Brain pericyte (primary cell): ENCODE measurements around the gene SUSD3.
A peak's percentile ranks its signal among the peaks of the same experiment; 100 is the strongest.
"Not testable (repeated sequence)": the region's sequence is repeated elsewhere in the genome, so short reads cannot be mapped to it uniquely, and the experiment has no call there.

Experiments
- DNase-seq: peaks from one replicate; pipeline ENCODE4 v3.0.0-alpha.2; 2012; ENCODE audit warnings: low read depth, low spot score

The SUSD3 gene

GRCh38 chr9:93058355-93059010 lies at the start of gene SUSD3:
SUSD3 (plus strand) TSS chr9:93058701; CDS start chr9:93058743, 42 bp downstream.
- DNase-seq: no peak

GRCh38 chr9:93009337-93010015 lies 49.0 kb upstream of the SUSD3 start:
- DNase-seq: no peak

GRCh38 chr9:93010056-93010455 lies 48.4 kb upstream of the SUSD3 start:
- no peak for DNase-seq

DNA sequence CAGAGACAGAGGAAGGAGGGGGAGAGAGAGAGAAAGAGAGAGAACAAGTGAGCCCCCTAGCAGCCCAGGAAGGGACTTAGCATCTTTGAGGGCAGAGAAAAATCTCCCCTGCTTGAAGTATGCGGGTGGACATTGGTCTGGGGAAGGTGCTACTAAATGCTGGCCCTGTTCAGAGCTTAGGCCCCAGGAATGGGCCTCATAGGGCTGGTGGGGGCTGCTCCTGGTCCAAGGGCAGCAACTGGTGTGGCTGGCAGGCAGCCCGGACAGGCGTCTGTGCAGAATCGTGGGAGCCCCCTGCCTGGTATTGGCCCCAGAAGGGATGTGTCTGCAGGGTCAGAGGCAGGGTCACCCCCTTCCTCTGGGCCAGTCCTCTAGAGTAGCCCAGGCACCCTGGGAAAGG lies 47.8 kb upstream of the SUSD3 start:
- DNase-seq: no peak

- no peak for DNase-seq
Observed at GRCh38 chr9:93011114-93011513, 47.4 kb upstream of the SUSD3 start.

GRCh38 chr9:93012963-93013855 lies 45.3 kb upstream of the SUSD3 start:
- no peak for DNase-seq

DNA sequence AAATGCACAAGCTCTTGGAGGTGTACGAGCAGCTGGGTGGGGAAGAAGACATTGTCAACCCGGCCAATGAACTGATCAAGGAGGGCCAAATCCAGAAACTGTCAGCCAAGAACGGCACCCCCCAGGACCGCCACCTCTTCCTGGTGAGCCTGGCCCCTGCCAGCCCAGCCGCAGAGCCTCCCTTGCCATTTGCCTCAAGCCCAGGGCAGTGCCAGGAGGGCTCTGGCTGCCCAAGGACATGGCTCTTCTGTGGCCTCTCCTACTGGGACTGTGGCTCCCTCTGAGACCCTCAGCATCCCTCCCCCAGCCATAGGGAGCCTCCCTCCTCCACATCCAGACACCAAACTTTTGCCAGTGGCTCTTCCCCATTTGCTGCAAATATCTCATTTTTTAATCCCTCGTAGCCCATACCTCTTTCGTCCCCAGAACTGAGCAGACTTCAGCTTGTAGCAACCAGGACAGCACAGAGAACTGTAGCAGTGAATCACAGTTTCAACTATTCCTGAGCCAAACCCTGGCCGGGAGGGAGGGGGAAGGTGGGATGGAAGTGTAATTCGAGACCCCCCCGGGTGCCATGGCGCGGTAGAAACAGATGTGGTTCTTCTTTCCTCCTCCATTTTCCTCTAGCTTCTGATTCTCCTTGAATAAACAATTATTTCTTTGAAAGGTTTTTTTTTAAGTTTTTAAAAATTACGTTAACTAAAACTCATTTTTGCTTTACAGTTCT lies 44.5 kb upstream of the SUSD3 start:
- DNase-seq: no peak

DNA sequence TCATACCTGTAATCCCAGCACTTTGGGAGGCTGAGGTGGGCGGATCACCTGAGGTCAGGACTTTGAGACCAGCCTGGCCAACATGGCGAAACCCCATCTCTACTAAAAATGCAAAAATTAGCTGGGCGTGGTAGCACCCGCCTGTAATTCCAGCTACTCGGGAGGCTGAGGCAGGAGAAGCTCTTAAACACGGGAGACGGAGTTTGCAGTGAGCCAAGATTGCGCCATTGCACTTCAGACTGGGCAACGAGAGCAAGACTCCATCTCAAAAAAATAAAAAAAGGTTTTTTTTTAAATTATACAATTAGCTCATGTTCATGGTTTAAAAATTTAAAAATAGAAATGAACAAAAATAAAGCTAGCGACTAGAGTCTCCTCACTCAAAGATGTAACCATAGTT lies 43.3 kb upstream of the SUSD3 start:
- not testable (repeated sequence) for DNase-seq

DNA sequence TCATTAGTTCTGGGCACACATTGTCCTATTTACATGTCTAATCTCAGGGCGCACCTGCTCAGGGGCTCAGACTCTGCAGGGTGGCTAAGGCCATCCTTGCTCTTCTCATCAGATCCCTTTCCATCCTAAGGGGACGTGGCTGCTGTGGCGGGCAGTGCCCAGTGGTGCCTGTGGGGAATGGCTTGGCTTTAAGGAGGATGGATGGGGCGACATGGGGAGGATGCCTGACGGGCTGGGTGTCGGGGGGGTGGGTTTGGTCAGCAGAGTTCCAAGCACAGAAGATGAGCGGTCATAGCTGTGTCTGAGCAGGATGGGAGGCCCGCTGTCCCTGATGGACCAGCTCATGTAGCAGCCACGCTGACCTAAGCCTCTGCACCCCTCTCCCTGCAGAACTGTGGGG lies 40.9 kb upstream of the SUSD3 start:
- no peak for DNase-seq

DNA sequence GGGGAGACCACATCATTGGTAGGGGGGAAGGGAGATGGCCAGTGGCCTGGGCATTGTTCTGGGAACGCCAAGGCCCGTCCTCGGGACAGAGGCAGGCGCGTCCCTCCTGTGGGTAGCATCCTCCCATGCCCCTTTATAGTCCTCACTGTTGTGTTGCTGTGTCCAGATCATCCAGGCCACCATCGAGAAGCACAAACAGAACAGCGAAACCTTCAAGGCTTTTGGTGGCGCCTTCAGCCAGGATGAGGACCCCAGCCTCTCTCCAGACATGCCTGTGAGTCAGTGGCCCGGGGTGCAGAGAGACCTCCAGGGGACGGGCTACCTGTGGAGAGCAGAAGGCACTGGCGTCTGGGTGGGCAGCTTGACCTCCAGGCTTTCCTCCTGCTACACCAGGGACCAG lies 38.4 kb upstream of the SUSD3 start:
- no peak for DNase-seq

GRCh38 chr9:93020771-93021670 lies 37.5 kb upstream of the SUSD3 start:
- peak; percentile 13 for DNase-seq

DNA sequence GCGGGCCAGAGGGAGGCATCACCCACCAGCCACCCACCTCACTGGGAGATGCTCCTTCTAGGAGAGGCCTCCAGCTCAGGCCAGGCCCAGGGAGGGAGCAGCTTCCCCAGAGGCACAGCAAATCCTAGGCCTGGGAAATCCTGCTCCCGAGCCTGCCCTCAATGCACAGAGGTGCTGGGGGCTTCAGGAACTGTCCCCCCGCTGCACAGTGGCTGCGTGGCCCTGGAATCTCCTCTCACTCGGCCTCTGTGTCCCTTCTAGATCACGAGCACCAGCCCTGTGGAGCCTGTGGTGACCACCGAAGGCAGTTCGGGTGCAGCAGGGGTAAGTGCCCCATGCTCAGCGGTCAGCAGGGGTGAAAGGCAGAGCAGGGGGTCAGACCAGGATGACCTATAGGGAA lies 36.4 kb upstream of the SUSD3 start:
- no peak for DNase-seq

DNA sequence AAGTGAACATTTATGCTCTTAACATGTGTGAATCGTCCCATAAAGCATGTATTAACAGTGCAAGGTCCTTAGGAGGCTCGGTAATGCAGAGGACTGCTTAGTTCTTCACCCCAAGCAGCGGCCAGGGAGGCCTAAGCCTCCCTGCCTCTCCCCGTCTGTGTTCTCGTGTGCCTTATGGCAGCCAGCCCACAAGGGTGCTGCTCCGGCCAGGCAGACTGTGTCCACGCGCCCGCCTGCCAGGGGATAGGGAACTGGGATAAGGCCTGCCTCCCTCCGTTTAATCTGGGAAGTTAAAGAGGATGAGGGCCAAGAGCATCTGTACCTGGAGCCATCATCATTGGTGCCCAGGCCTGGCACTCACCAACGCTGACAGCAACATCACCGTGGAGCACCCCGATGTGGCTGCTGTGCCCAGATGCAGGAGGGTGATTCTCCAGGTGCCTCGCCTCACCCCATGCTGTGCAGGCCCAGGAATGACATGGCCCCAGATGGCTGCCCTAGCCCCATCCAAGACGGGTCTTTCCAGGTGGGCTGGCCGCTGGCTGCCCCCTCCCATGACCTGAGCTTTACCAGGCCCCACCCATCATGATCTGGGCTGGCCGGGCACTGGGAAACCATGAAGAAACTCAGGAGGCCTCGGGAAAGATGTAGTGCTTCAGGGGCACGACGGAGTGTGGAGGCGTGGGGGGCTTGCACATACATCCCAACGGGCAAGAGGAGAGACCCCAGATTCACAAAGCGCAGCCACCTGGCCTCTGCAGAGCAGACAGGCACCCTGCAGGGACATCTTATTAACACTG lies 35.6 kb upstream of the SUSD3 start:
- no peak for DNase-seq

- DNase-seq: no peak
Observed at GRCh38 chr9:93023521-93023815, 35.0 kb upstream of the SUSD3 start.

DNA sequence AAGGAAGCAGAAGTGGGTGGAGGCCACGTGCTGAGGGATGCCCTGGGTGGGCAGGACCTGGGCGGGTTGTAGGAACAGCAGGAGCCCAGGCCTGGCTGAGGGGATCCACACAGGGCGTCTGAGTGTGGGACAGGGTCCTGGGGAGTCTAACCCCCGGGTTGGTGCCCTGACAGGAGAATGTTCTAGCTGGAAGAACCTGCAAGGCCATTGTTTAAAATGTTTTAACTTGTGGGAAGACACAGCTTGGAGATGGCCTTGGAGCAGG lies 33.9 kb upstream of the SUSD3 start:
- no peak for DNase-seq

DNA sequence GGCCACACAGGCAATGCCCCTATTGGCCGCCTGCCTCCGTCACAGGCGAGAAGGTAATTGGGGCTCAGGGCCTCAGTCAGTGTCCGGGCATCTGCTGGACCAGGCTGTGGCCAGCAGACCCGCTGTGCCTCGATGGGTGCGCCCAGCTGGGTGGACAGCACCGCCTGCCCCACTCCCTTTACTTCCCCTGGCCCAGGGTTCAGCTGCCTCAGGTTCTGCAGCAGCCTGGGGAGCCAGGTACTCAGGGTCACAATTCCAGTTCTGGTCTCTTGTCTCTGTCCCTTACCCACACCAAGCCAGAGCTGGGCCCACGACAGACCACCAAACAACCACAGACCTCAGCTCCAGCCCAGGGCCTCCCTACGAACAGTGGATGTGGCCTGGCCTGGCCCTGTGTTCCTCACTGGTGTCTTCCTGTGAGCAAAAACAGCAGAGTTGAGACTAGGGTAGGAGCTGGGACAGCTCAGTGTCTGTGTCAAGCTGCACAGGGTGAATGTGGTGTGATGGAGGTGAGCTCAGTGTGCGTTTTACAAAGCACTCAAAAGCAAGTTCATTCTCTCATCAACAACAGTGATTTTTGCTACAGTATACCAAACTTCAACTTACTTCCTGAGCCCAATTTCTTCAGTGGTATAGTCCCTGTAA lies 33.4 kb upstream of the SUSD3 start:
- no peak for DNase-seq

- DNase-seq: no peak
Observed at GRCh38 chr9:93025736-93026135, 32.8 kb upstream of the SUSD3 start.

DNA sequence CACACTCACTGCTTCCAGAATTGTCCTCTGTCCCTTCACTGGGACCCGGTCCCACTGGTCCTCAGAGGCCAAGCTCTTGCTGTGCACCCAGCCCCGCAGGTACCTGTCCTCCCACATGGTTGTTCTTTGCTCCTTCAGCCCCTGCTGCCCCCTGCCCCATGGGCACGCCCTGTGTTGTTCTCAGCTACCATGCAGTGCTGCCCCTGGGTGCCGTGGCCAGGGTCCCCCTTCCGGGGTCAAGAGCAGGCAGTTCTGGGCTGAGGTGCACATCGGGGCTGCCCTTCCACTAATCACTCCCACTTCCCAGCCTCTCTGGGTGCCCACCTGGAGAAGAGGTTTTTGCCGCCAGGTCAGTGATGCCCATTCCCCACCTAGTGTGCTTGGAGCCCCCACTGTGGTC lies 31.9 kb upstream of the SUSD3 start:
- no peak for DNase-seq

GRCh38 chr9:93027750-93028149 lies 30.8 kb upstream of the SUSD3 start:
- DNase-seq: no peak

GRCh38 chr9:93028448-93029006 lies 30.0 kb upstream of the SUSD3 start:
- no peak for DNase-seq
